Left lung (tissue), 10 donors: ENCODE measurements around the gene GSN. TPM values are rescaled to one million over a fixed set of nuclear protein-coding genes. Genes with fewer than 3 reads are reported as not detected.

Source experiments
- ATAC-seq: fragments of 200-7000 bp; cut with Tn5 transposase; one replicate; pipeline ENCODE4 v1.9.1; 2020; ENCODE audit warnings: moderate library complexity
- DNase-seq, 4 donors: peaks; one replicate each; pipeline ENCODE4 v3.0.0-alpha.2; 2013 to 2020
- H3K27ac ChIP-seq, 2 donors: fragments of 200-600 bp; sonication (generic) in 1 of 2; one replicate each; pipeline versions ENCODE4 v1.5.0 to v1.8.0; 2020 to 2021
- H3K27me3 ChIP-seq, 2 donors: fragments of 200-600 bp; sonication (generic) in 1 of 2; one replicate each; pipeline versions ENCODE4 v1.5.0 to v1.8.0; 2020 to 2021
- H3K36me3 ChIP-seq, 2 donors: fragments of 200-600 bp; sonication (generic) in 1 of 2; one replicate each; pipeline versions ENCODE4 v1.5.0 to v1.8.0; 2020 to 2021
- H3K4me1 ChIP-seq, 2 donors: fragments of 200-600 bp; one replicate each; pipeline ENCODE4 v1.8.0; 2021
- H3K4me3 ChIP-seq, 2 donors: fragments of 200-600 bp; sonication (generic) in 1 of 2; one replicate each; pipeline versions ENCODE4 v1.5.0 to v1.8.0; 2020 to 2021; ENCODE audit warnings: mild to moderate bottlenecking in 1 of 2
- H3K9me3 ChIP-seq, 2 donors: fragments of 200-600 bp; sonication (generic) in 1 of 2; one replicate each; pipeline versions ENCODE4 v1.5.0 to v1.8.0; 2020 to 2021
- intact Hi-C, 2 donors: fragments of 100-400 bp; cut with DNase I; formaldehyde crosslinking; loops; one replicate each; pipeline versions ENCODE4 v1.11.2 to v1.14.2; 2022
- polyA plus RNA-seq, 6 donors: library from polyadenylated mRNA; unstranded; fragments of 120-200 nt; gene quantifications; one replicate each; pipeline ENCODE4 v1.2.1, GENCODE V29; 2013; ENCODE audit not compliant: insufficient read length in 6 of 6
- total RNA-seq, 2 donors: library from RNA; stranded (reverse); fragmentation: NEBNext Ultra II Directional; extraction: Animal tissue kit (Norgen Biotek cat#: 25700); gene quantifications; one replicate each; pipeline ENCODE4 v1.2.1, GENCODE V29; 2021
- TF ChIP-seq, protein P1 (sequence below), 2 donors: fragments of 200-600 bp; sonication (generic) in 1 of 2; IDR thresholded peaks; one replicate each; pipeline versions ENCODE4 v1.5.0 to v1.8.0; 2021; ENCODE audit warnings: antibody characterized with exemption in 2 of 2
- donor health status: DM: no; HTN: yes; CAD: no.
- donor health status: DM: no; HTN: no; CAD: no.

Gene GSN
- total and polyA plus RNA-seq, 8 donors = 43.0 to 485 (median 54.9) TPM

DNA sequence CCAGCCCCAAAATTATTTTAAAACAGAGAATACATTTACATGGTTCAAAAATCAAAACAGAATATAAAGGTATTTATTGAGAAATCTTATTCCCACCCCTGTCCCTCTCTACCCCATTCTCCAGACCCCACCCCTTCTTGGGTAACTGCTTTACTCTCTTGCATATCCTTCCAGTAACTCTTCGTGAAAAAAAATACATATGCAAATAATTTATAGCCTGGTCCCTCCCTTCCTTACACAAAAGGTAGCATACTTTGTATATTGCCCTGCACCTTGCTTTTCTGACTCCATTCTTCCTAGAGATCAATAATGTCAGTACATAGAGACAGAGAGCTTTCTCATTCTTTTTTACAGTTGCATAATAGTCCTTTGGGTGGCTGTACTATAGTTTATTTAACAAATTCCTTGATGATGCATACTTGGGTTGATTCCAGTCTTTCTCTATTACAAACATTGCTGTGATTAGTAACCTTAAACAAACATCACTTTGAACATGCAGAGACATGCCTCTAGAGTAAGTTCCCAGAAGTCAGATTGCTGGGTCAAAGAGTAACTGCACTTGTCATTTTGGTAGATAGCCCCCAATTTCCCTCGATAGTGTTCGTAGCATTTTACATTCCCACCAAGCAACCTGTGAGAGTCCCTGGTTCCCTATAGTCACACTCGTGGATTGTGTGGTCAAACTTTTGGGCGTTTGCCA is 54.2 kb downstream of the GSN start:
- Histone ChIP-seq H3K4me3 (no peak overlapping the region), H3K27ac (peak overlapping the region; percentile 74 to 85), H3K27me3 (no peaks in the 10 kb centered on the region), H3K4me1 (peaks cover 6 to 71% of the 10 kb centered on the region in 2 donors), H3K9me3 (no peaks in the 10 kb centered on the region), H3K36me3 (peaks cover 0 to 92% of the 10 kb centered on the region in 2 donors)
- intact Hi-C loops = loop anchor here in 1 of 2 donors (5.0 kb wide), 1 partner anchor 55 kb away; no protein-coding TSS in a partner anchor
- TF ChIP-seq, protein P1, sequence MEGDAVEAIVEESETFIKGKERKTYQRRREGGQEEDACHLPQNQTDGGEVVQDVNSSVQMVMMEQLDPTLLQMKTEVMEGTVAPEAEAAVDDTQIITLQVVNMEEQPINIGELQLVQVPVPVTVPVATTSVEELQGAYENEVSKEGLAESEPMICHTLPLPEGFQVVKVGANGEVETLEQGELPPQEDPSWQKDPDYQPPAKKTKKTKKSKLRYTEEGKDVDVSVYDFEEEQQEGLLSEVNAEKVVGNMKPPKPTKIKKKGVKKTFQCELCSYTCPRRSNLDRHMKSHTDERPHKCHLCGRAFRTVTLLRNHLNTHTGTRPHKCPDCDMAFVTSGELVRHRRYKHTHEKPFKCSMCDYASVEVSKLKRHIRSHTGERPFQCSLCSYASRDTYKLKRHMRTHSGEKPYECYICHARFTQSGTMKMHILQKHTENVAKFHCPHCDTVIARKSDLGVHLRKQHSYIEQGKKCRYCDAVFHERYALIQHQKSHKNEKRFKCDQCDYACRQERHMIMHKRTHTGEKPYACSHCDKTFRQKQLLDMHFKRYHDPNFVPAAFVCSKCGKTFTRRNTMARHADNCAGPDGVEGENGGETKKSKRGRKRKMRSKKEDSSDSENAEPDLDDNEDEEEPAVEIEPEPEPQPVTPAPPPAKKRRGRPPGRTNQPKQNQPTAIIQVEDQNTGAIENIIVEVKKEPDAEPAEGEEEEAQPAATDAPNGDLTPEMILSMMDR (IDR thresholded peaks at IDR 0.05) = no peak
- DNase-seq (no peak), ATAC-seq (peak; percentile 36)

GRCh38 chr9:121322737-121323448 is 54.9 kb downstream of the GSN start:
- no peaks in the 10 kb centered on the region for H3K9me3 ChIP-seq
- H3K27me3 ChIP-seq = no peaks in the 10 kb centered on the region
- DNase-seq (no peak), ATAC-seq (no peak)
- intact Hi-C loops = loop anchor here in 1 of 2 donors (5.0 kb wide), 1 partner anchor 54 kb away; no protein-coding TSS in a partner anchor
- peaks cover 6 to 75% of the 10 kb centered on the region in 2 donors for H3K4me1 ChIP-seq
- H3K36me3 ChIP-seq = peaks cover 0 to 92% of the 10 kb centered on the region in 2 donors
- TF ChIP-seq, protein P1 (IDR thresholded peaks at IDR 0.05) = no peak
- H3K27ac ChIP-seq = peak overlapping the region; percentile 74 to 85
- H3K4me3 ChIP-seq = no peak overlapping the region

GRCh38 chr9:121323449-121324151 is 55.6 kb downstream of the GSN start:
- intact Hi-C loops = loop anchor here in 1 of 2 donors (5.0 kb wide), 1 partner anchor 54 kb away; no protein-coding TSS in a partner anchor
- TF ChIP-seq, protein P1 (IDR thresholded peaks at IDR 0.05) = no peak
- no peak for DNase-seq
- H3K27ac ChIP-seq = peak overlapping the region in 1 of 2 donors; percentile 85
- peaks cover 0 to 92% of the 10 kb centered on the region in 2 donors for H3K36me3 ChIP-seq
- H3K27me3 ChIP-seq = no peaks in the 10 kb centered on the region
- H3K9me3 ChIP-seq = no peaks in the 10 kb centered on the region
- H3K4me3 ChIP-seq = no peak overlapping the region
- no peak for ATAC-seq
- H3K4me1 ChIP-seq = peaks cover 6 to 78% of the 10 kb centered on the region in 2 donors

DNA sequence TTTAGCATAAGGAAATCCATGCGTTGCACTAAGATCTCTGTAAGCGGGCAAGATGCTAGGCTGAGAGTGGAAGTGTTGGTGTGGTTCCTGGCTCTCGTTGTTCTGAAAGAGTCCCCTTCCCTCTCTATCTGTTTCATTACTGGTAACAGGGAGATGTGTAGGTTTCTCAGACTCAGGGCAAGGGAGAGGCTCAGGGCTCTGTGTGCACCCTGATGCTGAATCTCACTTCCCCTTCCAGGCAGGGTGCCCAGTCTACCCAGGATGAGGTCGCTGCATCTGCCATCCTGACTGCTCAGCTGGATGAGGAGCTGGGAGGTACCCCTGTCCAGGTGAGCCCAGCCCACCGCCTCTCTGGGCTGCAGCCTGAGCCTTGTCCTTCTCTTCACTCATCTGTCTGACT is 56.4 kb downstream of the GSN start:
- no peaks in the 10 kb centered on the region for H3K9me3 ChIP-seq
- intact Hi-C loops = loop anchor here in 1 of 2 donors (5.0 kb wide), 1 partner anchor 53 kb away; no protein-coding TSS in a partner anchor
- no peak for DNase-seq
- H3K27me3 ChIP-seq = no peaks in the 10 kb centered on the region
- TF ChIP-seq, protein P1 (IDR thresholded peaks at IDR 0.05) = no peak
- peak overlapping the region in 1 of 2 donors; percentile 85 for H3K27ac ChIP-seq
- no peak for ATAC-seq
- peaks cover 0 to 92% of the 10 kb centered on the region in 2 donors for H3K36me3 ChIP-seq
- H3K4me3 ChIP-seq = no peak overlapping the region
- peaks cover 6 to 85% of the 10 kb centered on the region in 2 donors for H3K4me1 ChIP-seq
